Mammary epithelial cell (primary cell): ENCODE results near the gene DCC.

Experiments
- CTCF ChIP-seq, 2 donors: IDR thresholded peaks in 1 of 2; conservative IDR thresholded peaks in 1 of 2; 2 replicates each; pipeline ENCODE4 v1.5.1; 2011 to 2012; ENCODE audit warnings: inconsistent platforms in 2 of 2, low read length in 2 of 2, mild to moderate bottlenecking in 2 of 2, control low read depth in 1 of 2, low read depth in 1 of 2; ENCODE audit not compliant: insufficient read depth in 1 of 2; ENCODE audit errors: extremely low read depth in 1 of 2
- EZH2 ChIP-seq: IDR thresholded peaks from 2 replicates; pipeline ENCODE4 v1.6.1; 2012; ENCODE audit warnings: low read length, inconsistent platforms, borderline replicate concordance

GRCh38 chr18:53126210-53126609 is 786.2 kb downstream of the DCC start:
- no peak for TF ChIP-seq CTCF (conservative IDR thresholded peaks at IDR 0.05 in 1 of 2, IDR thresholded peaks at IDR 0.05 in 1 of 2; ENCODE audit: extremely low read depth in 1 of 2, insufficient read depth in 1 of 2, low read depth in 1 of 2, low read length in 2 of 2)
- no peak for TF ChIP-seq EZH2
